HepG2 (cell line): ENCODE measurements around the gene CAMK2N2. TPM values are rescaled to one million over a fixed set of nuclear protein-coding genes. Genes with fewer than 3 reads are reported as not detected.

Experiments
- CENPBD1 ChIP-seq: sonication (generic); formaldehyde crosslinking; IDR thresholded peaks from 2 replicates; pipeline ENCODE4 v1.8.0; 2022; ENCODE audit warnings: missing genetic modification reagents, low read depth, mild to moderate bottlenecking, borderline replicate concordance
- HNRNPLL ChIP-seq: fragments of 200-400 bp; formaldehyde crosslinking; IDR thresholded peaks from 2 replicates; pipeline ENCODE4 v1.6.1; 2017; ENCODE audit warnings: mild to moderate bottlenecking, low read depth, low read length; ENCODE audit not compliant: poor library complexity, severe bottlenecking
- NRL ChIP-seq: sonication (generic); formaldehyde crosslinking; IDR thresholded peaks from 2 replicates; pipeline ENCODE4 v1.5.0; 2020; ENCODE audit warnings: missing genetic modification reagents, mild to moderate bottlenecking, moderate library complexity, borderline replicate concordance
- PATZ1 ChIP-seq: sonication (generic); formaldehyde crosslinking; IDR thresholded peaks from 2 replicates; pipeline ENCODE4 v1.4.0; 2020; ENCODE audit warnings: missing genetic modification reagents
- PRPF4 ChIP-seq: fragments of 200-400 bp; formaldehyde crosslinking; IDR thresholded peaks from 2 replicates; pipeline ENCODE4 v1.6.1; 2016; ENCODE audit warnings: low read length, low read depth; ENCODE audit not compliant: poor library complexity, severe bottlenecking
- RAD21 ChIP-seq: fragments of 450-650 bp; formaldehyde crosslinking; IDR thresholded peaks from 2 replicates; pipeline ENCODE4 v1.5.0; 2020; ENCODE audit warnings: mild to moderate bottlenecking
- TAF1 ChIP-seq: sonication (generic); formaldehyde crosslinking; IDR thresholded peaks from 2 replicates; pipeline ENCODE4 v1.4.0; 2020; ENCODE audit warnings: missing genetic modification reagents
- ZNF781 ChIP-seq: sonication (generic); formaldehyde crosslinking; IDR thresholded peaks from 2 replicates; pipeline ENCODE4 v1.5.1; 2020; ENCODE audit warnings: borderline replicate concordance, mild to moderate bottlenecking, missing genetic modification reagents; ENCODE audit errors: not compliant biosample characterization
- polyA plus RNA-seq, 8 experiments: library from polyadenylated mRNA; depleted of rRNA in 3 of 8; stranded (reverse) in 7 of 8; unstranded in 1 of 8; fragments of >200 nt; fragmentation: Illumina TruSeq in 4 of 8; extraction: Trizol in 4 of 8; gene quantifications; 2 replicates each; pipeline versions ENCODE4 v1.2.1 to v1.2.3, GENCODE V29; 2011 to 2016; ENCODE audit warnings: low read depth in 4 of 8, missing spikeins in 1 of 8, mixed read lengths in 1 of 8; ENCODE audit not compliant: insufficient read depth in 1 of 8
- total RNA-seq, 5 experiments: library from RNA; depleted of rRNA; stranded (reverse); fragments of >200 nt; fragmentation: Illumina TruSeq; extraction: Trizol; gene quantifications; 2 replicates each; pipeline ENCODE4 v1.2.3, GENCODE V29; 2016; ENCODE audit warnings: low read depth in 1 of 5

Gene CAMK2N2
- total and polyA plus RNA-seq, 2 of the 13 experiments (the other 11 are each of a cell fraction or from before 2014, with no cell fraction given): 0.12 to 0.27 TPM

- TF ChIP-seq ZNF781 (CRISPR knock-in tag) (no peak), RAD21 (peak; percentile 9; the same call in 1 of the 2 replicates), TAF1 (CRISPR knock-in tag) (peak; percentile 49; the same call in 1 of the 2 replicates), CENPBD1 (CRISPR knock-in tag) (no peak), HNRNPLL (peak; percentile 35), NRL (CRISPR knock-in tag) (peak; percentile 23; the same call in 1 of the 2 replicates), PATZ1 (CRISPR knock-in tag) (peak; percentile 64), PRPF4 (no peak)
Measured at GRCh38 chr3:184229394-184230080, 31.8 kb downstream of the CAMK2N2 start, which contains the start of gene VWA5B2 (continued).
